ENCODE data around the gene TMIE.

Gene TMIE

DNA sequence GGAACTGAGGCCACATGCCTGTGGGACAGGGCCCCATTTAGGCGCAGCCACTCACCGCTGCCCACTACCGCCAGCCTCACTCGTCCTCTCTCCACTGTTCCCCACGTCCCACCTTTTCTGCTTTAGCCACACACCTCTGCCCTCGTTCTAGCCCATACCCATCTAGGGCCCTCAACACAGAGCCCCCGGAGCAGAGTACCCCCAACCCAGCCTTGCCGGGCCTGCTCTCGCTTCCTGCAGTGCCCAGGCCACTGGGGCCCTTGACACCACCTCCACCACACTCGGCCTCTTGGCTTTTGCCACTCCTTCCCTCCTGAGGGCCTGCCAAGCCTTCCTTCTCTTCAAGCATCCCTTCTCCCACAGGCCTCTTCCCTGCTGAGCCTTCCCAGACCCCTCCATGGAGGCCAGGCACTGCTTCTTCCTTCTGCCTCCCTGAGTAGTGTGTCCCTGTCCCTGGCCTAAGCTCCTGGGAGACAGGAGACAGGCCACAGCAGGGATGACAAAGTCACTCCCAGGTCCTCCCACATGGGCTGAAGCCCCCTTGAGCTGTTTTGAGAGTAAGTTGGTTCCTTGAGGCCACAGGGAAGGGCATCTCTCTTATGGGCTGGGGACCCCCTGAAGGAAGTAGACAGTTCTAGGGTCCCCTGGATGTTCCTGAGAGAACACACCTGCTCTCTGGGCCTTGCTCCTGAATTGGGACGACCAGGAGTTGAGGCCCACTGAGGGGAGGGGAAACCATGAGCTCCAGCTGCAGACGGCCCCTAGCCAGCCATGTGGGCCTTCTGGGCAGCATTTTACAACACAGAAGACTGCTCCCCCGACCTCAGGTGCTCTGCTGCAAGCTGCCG, 12.1 kb downstream of the TMIE start:
- H3K4me3 Mint-ChIP-seq, result no peak overlapping the region

GRCh38 chr3:46713898-46714552, 12.8 kb downstream of the TMIE start:
- no peak overlapping the region for H3K4me3 Mint-ChIP-seq
- H3K4me1 Mint-ChIP-seq, result no peaks in the 10 kb centered on the region
- no peaks in the 10 kb centered on the region for H3K36me3 Mint-ChIP-seq
- H3K27me3 Mint-ChIP-seq, result peaks cover 32% of the 10 kb centered on the region
- CTCF ChIA-PET, result interaction anchor here (0.7 to 1.2 kb wide), 3 partner anchors 11 to 84 kb away, joined by 3 read pairs; no protein-coding TSS in a partner anchor
- no peaks in the 10 kb centered on the region for H3K9me3 Mint-ChIP-seq
- no peak overlapping the region for H3K27ac Mint-ChIP-seq
- DNase-seq, result no peak

More for the DNA sequence above, 12.1 kb downstream of the TMIE start:
- H3K4me1 Mint-ChIP-seq, result no peaks in the 10 kb centered on the region
- no peaks in the 10 kb centered on the region for H3K9me3 Mint-ChIP-seq
- no peak for DNase-seq
- H3K36me3 Mint-ChIP-seq, result no peaks in the 10 kb centered on the region
- peaks cover 24% of the 10 kb centered on the region for H3K27me3 Mint-ChIP-seq
- CTCF ChIA-PET, result no interaction called here
- no peak overlapping the region for H3K27ac Mint-ChIP-seq

DNA sequence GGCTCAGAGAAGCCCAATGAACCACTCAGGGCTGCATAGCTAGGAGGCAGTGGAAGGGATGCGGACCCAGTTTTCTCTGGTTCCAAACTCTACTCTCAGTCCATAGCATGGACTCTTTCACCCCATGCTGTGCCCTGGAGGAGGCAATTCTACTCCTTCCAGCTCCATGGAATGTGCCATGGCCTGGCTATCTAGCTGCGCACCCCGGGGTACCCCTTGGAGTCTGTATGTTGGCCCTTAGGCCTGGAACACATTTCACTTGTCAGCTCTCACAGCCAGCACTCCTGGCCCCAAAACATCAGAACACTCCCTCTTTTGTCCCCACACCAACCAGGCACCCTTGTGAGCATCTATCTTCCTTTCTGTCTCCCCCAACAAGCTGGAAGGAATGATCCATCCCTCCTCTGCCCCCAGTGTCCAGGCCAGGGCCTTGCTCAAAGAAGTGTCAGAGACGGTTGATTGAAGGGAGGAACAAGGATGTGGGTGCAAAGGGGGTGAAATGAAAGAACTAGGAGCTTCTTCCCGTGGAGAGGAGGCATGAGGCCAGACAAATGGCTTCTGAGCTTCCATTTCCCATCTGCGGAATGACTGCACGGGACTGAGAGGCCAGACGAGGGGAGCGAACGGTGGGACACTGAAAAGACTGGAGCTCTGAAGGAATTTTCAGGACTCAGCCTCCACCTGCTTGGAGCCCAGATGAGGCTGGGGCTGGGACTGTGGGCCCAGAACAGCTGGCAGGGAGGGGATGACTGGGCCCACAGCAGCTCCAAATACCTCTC, 13.7 kb downstream of the TMIE start:
- H3K27ac Mint-ChIP-seq, result no peak overlapping the region
- H3K4me3 Mint-ChIP-seq, result no peak overlapping the region
- CTCF ChIA-PET, result interaction anchor here (0.7 to 1.2 kb wide), 3 partner anchors 11 to 85 kb away, joined by 3 read pairs; no protein-coding TSS in a partner anchor
- H3K27me3 Mint-ChIP-seq, result peaks cover 41% of the 10 kb centered on the region
- H3K9me3 Mint-ChIP-seq, result no peaks in the 10 kb centered on the region
- no peaks in the 10 kb centered on the region for H3K4me1 Mint-ChIP-seq
- no peaks in the 10 kb centered on the region for H3K36me3 Mint-ChIP-seq
- DNase-seq, result no peak

- H3K4me3 Mint-ChIP-seq, result no peak overlapping the region
- H3K9me3 Mint-ChIP-seq, result no peaks in the 10 kb centered on the region
- CTCF ChIA-PET, result interaction anchor here (1.2 kb wide), 1 partner anchor 86 kb away, joined by 3 read pairs; no protein-coding TSS in a partner anchor
- H3K36me3 Mint-ChIP-seq, result no peaks in the 10 kb centered on the region
- H3K4me1 Mint-ChIP-seq, result no peaks in the 10 kb centered on the region
- H3K27me3 Mint-ChIP-seq, result peaks cover 43% of the 10 kb centered on the region
- no peak for DNase-seq
- H3K27ac Mint-ChIP-seq, result no peak overlapping the region
Observed at GRCh38 chr3:46715507-46716175, 14.4 kb downstream of the TMIE start.

GRCh38 chr3:46716461-46717441, 15.6 kb downstream of the TMIE start:
- DNase-seq, result no peak
- H3K9me3 Mint-ChIP-seq, result no peaks in the 10 kb centered on the region
- CTCF ChIA-PET, result interaction anchor here (0.6 kb wide), 1 partner anchor 318 kb away, joined by 3 read pairs; no protein-coding TSS in a partner anchor
- no peak overlapping the region for H3K4me3 Mint-ChIP-seq
- H3K27me3 Mint-ChIP-seq, result peaks cover 43% of the 10 kb centered on the region
- no peak overlapping the region for H3K27ac Mint-ChIP-seq
- H3K36me3 Mint-ChIP-seq, result no peaks in the 10 kb centered on the region
- H3K4me1 Mint-ChIP-seq, result no peaks in the 10 kb centered on the region

- peak; percentile 36 for DNase-seq
- H3K9me3 Mint-ChIP-seq, result no peaks in the 10 kb centered on the region
- H3K4me1 Mint-ChIP-seq, result no peaks in the 10 kb centered on the region
- H3K27me3 Mint-ChIP-seq, result peaks cover 43% of the 10 kb centered on the region
- no peak within 1 kb of the TSS for H3K27ac Mint-ChIP-seq
- H3K4me3 Mint-ChIP-seq, result no peak within 1 kb of the TSS
- CTCF ChIA-PET, result interaction anchor here (0.6 to 1.5 kb wide), 3 partner anchors 8 to 319 kb away, joined by 3 to 5 read pairs (median 5); no protein-coding TSS in a partner anchor
- no peaks in the 10 kb centered on the region for H3K36me3 Mint-ChIP-seq
Observed at GRCh38 chr3:46717447-46718231, 16.4 kb downstream of the TMIE start, which contains the start of gene PRSS50. TSS of gene PRSS50 (minus strand) at chr3:46717869. CDS start at chr3:46717824, 45 bp downstream.

DNA sequence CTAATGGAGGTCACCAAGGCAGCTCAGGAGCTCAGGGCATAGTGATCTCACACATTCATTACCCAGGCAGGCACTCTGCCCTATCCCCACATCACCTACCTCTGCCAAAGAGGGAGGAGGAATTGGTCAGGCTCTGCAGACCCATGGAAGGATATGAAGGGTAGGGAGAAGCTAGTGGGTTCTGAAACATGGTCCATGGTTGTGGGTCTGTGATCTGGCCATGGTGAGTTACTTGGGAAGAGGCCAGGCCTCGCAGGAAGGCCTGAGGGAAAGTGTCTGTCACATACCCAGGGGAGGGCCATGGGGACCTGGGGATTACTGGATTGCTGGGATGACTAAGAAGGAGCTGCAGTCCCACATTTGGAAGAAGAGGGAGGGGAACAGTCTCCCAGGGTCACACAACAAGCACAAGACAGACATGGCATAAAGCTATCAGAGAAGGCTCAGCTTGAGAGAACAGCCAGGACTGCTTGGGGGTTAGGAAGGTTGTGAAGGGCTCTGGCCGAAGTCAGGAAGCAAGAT, 17.9 kb downstream of the TMIE start:
- H3K27me3 Mint-ChIP-seq, result peaks cover 43% of the 10 kb centered on the region
- no peak overlapping the region for H3K27ac Mint-ChIP-seq

GRCh38 chr3:46719735-46720271, 18.6 kb downstream of the TMIE start:
- Mint-ChIP-seq H3K9me3 (no peaks in the 10 kb centered on the region), H3K36me3 (no peaks in the 10 kb centered on the region), H3K27me3 (peaks cover 43% of the 10 kb centered on the region), H3K4me3 (no peak overlapping the region), H3K4me1 (no peaks in the 10 kb centered on the region), H3K27ac (no peak overlapping the region)
- DNase-seq, result no peak
- CTCF ChIA-PET, result interaction anchor here (0.8 to 1.9 kb wide), 3 partner anchors 11 to 231 kb away, joined by 3 to 4 read pairs (median 3); no protein-coding TSS in a partner anchor

More for the DNA sequence above, 17.9 kb downstream of the TMIE start:
- DNase-seq, result no peak
- H3K9me3 Mint-ChIP-seq, result no peaks in the 10 kb centered on the region
- no peaks in the 10 kb centered on the region for H3K36me3 Mint-ChIP-seq
- no peak overlapping the region for H3K4me3 Mint-ChIP-seq
- H3K4me1 Mint-ChIP-seq, result no peaks in the 10 kb centered on the region
- CTCF ChIA-PET, result interaction anchor here (1.1 to 1.9 kb wide), 4 partner anchors 10 to 230 kb away, joined by 3 to 5 read pairs (median 4); no protein-coding TSS in a partner anchor

GRCh38 chr3:46721009-46721408, 19.8 kb downstream of the TMIE start:
- Mint-ChIP-seq H3K36me3 (no peaks in the 10 kb centered on the region), H3K27me3 (peaks cover 34% of the 10 kb centered on the region), H3K4me1 (no peaks in the 10 kb centered on the region), H3K9me3 (no peaks in the 10 kb centered on the region), H3K27ac (no peak overlapping the region), H3K4me3 (no peak overlapping the region)
- no peak for DNase-seq
- CTCF ChIA-PET, result no interaction called here

DNA sequence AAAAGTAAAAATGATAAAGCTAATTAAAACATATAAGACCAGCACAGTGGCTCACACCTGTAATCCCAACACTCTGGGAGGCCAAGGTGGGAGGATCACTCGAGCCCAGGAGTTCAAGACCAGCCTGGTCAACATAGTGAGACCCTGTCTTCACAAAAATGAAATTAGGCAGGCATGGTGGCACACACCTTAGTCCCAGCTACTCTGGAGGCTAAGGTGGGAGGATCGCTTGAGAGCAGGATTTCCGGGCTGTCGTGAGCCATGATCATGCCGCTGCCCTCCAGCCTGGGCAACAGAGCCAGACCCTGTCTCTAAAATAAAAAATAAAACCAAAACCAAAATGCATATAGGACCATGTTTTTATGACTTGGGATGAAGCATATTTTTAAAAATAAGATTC, 21.3 kb downstream of the TMIE start:
- no peak overlapping the region for H3K27ac Mint-ChIP-seq
- no peaks in the 10 kb centered on the region for H3K9me3 Mint-ChIP-seq
- H3K27me3 Mint-ChIP-seq, result peaks cover 25% of the 10 kb centered on the region
- no peak for DNase-seq
- no peaks in the 10 kb centered on the region for H3K36me3 Mint-ChIP-seq
- CTCF ChIA-PET, result no interaction called here
- H3K4me1 Mint-ChIP-seq, result no peaks in the 10 kb centered on the region
- no peak overlapping the region for H3K4me3 Mint-ChIP-seq

DNA sequence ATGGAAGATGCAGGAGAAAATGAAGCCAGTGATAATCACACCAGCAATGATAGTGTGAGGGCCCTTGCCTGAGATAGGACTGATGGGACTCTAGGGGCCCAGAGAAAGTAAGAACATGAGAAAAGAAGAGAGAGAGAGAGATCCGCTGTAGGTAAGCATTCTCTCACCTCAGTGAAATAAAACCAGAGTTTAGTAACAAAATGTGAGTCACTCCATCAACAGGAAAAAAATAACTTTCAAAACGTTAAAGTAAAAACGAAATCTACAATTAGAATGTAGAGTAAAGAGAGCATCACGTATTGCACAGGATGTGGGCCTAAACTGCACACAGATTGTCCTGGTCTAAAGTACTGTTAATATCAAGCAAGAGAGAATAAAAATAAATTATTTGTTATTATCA, 23.2 kb downstream of the TMIE start:
- Mint-ChIP-seq H3K4me1 (no peaks in the 10 kb centered on the region), H3K27ac (no peak overlapping the region), H3K4me3 (no peak overlapping the region), H3K36me3 (no peaks in the 10 kb centered on the region), H3K27me3 (peaks cover 17% of the 10 kb centered on the region), H3K9me3 (no peaks in the 10 kb centered on the region)
- no peak for DNase-seq
- CTCF ChIA-PET, result no interaction called here
